GM12878 (cell line): ENCODE results near the gene GSK3A. TPM values are rescaled to one million over a fixed set of nuclear protein-coding genes. Genes with fewer than 3 reads are reported as not detected.

ENCODE experiments used
- BACH1 ChIP-seq: fragments of 450-650 bp; IDR thresholded peaks from 2 replicates; pipeline ENCODE4 v1.6.1; 2017; ENCODE audit warnings: mild to moderate bottlenecking, borderline replicate concordance
- CHD1 ChIP-seq: IDR thresholded peaks from 2 replicates; pipeline ENCODE4 v1.6.1; 2012; ENCODE audit warnings: low read depth, low read length, improper control_type of control experiment
- CHD4 ChIP-seq: fragments of 200-600 bp; sonication (generic); IDR thresholded peaks from 2 replicates; pipeline ENCODE4 v1.6.1; 2016; ENCODE audit warnings: mild to moderate bottlenecking
- E4F1 ChIP-seq: fragments of 450-650 bp; IDR thresholded peaks from 2 replicates; pipeline ENCODE4 v1.6.1; 2018; ENCODE audit warnings: borderline replicate concordance, mild to moderate bottlenecking; ENCODE audit not compliant: partially characterized antibody
- MTA2 ChIP-seq: fragments of 450-650 bp; IDR thresholded peaks from 2 replicates; pipeline ENCODE4 v1.6.1; 2016; ENCODE audit warnings: low read depth, mild to moderate bottlenecking, moderate library complexity
- PAX5 ChIP-seq: IDR thresholded peaks from 2 replicates; pipeline ENCODE4 v1.6.1; 2011; ENCODE audit warnings: low read depth, low read length, borderline replicate concordance
- POLR2A ChIP-seq: IDR thresholded peaks from 2 replicates; pipeline ENCODE4 v1.6.1; 2011; ENCODE audit warnings: low read depth, mild to moderate bottlenecking, low read length
- POLR2AphosphoS5 ChIP-seq: IDR thresholded peaks from 2 replicates; pipeline ENCODE4 v1.6.1; 2011; ENCODE audit warnings: mild to moderate bottlenecking, low read length, inconsistent platforms
- SMARCA5 ChIP-seq: fragments of 450-650 bp; IDR thresholded peaks from 2 replicates; pipeline ENCODE4 v1.6.1; 2017; ENCODE audit warnings: mild to moderate bottlenecking
- SPI1 ChIP-seq: IDR thresholded peaks from 2 replicates; pipeline ENCODE4 v1.6.1; 2011; ENCODE audit warnings: low read depth, mild to moderate bottlenecking, low read length, moderate library complexity, borderline replicate concordance; ENCODE audit not compliant: insufficient read depth
- WRNIP1 ChIP-seq: IDR thresholded peaks from 2 replicates; pipeline ENCODE4 v1.6.1; 2011; ENCODE audit warnings: low read depth, low read length, improper control_type of control experiment, borderline replicate concordance
- ZBTB40 ChIP-seq: fragments of 450-650 bp; IDR thresholded peaks from 2 replicates; pipeline ENCODE4 v1.6.1; 2016; ENCODE audit warnings: mild to moderate bottlenecking, moderate library complexity, borderline replicate concordance
- ZNF24 ChIP-seq: fragments of 450-650 bp; IDR thresholded peaks from 2 replicates; pipeline ENCODE4 v1.6.1; 2017; ENCODE audit warnings: antibody characterized with exemption, mild to moderate bottlenecking
- ZNF622 ChIP-seq: fragments of 450-650 bp; IDR thresholded peaks from 2 replicates; pipeline ENCODE4 v1.6.1; 2017; ENCODE audit warnings: mild to moderate bottlenecking, inconsistent platforms
- polyA plus RNA-seq, 11 experiments: library from polyadenylated mRNA; depleted of rRNA in 4 of 11; unstranded in 6 of 11; stranded (reverse) in 5 of 11; fragments of >200 nt; fragmentation: Nextera tagmentation in 4 of 11; fragmentation: Illumina TruSeq in 1 of 11; extraction: Ambion mirVana in 4 of 11; extraction: Trizol in 1 of 11; gene quantifications; 1 replicate in 1 of 11; 2 replicates in 10 of 11; pipeline versions ENCODE4 v1.2.1 to v1.2.3, GENCODE V29; 2011 to 2016; ENCODE audit warnings: inconsistent platforms in 2 of 11, missing spikeins in 2 of 11, low read depth in 1 of 11
- total RNA-seq, 4 experiments: library from RNA; depleted of rRNA in 3 of 4; stranded (reverse); fragments of >200 nt in 3 of 4; fragmentation: Illumina TruSeq in 1 of 4; extraction: Trizol in 1 of 4; gene quantifications; 2 replicates each; pipeline versions ENCODE4 v1.2.1 to v1.2.3, GENCODE V29; 2013 to 2021
- TF ChIP-seq, protein P1 (sequence below), 3 experiments: IDR thresholded peaks in 2 of 3; conservative IDR thresholded peaks in 1 of 3; 2 replicates each; pipeline ENCODE4 v1.5.1; 2011; ENCODE audit warnings: low read depth in 3 of 3, low read length in 3 of 3, mild to moderate bottlenecking in 3 of 3, control low read depth in 2 of 3, moderate library complexity in 2 of 3, inconsistent platforms in 1 of 3, mixed read lengths in 1 of 3; ENCODE audit not compliant: control insufficient read depth in 2 of 3, insufficient read depth in 1 of 3; ENCODE audit errors: extremely low read depth in 1 of 3
- TF ChIP-seq, protein P2 (sequence below): IDR thresholded peaks from 2 replicates; pipeline ENCODE4 v1.6.1; 2011; ENCODE audit warnings: low read depth, mild to moderate bottlenecking, low read length, moderate library complexity, borderline replicate concordance; ENCODE audit errors: extremely low read depth
- TF ChIP-seq, protein P3 (sequence below): fragments of 450-650 bp; IDR thresholded peaks from 2 replicates; pipeline ENCODE4 v1.6.1; 2016; ENCODE audit warnings: mild to moderate bottlenecking

The GSK3A gene
- total and polyA plus RNA-seq, 10 of the 15 experiments (the other 5 are each of a cell fraction or from before 2014, with no cell fraction given), result 1.00 to 47.9 (median 15.2) TPM

- TF ChIP-seq, protein P1, sequence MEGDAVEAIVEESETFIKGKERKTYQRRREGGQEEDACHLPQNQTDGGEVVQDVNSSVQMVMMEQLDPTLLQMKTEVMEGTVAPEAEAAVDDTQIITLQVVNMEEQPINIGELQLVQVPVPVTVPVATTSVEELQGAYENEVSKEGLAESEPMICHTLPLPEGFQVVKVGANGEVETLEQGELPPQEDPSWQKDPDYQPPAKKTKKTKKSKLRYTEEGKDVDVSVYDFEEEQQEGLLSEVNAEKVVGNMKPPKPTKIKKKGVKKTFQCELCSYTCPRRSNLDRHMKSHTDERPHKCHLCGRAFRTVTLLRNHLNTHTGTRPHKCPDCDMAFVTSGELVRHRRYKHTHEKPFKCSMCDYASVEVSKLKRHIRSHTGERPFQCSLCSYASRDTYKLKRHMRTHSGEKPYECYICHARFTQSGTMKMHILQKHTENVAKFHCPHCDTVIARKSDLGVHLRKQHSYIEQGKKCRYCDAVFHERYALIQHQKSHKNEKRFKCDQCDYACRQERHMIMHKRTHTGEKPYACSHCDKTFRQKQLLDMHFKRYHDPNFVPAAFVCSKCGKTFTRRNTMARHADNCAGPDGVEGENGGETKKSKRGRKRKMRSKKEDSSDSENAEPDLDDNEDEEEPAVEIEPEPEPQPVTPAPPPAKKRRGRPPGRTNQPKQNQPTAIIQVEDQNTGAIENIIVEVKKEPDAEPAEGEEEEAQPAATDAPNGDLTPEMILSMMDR (IDR thresholded peaks at IDR 0.05 in 2 of 3, conservative IDR thresholded peaks at IDR 0.05 in 1 of 3; ENCODE audit: control insufficient read depth in 2 of 3, extremely low read depth in 1 of 3, insufficient read depth in 1 of 3, low read depth in 3 of 3, low read length in 3 of 3), result no peak
- TF ChIP-seq ZNF622 (no peak), ZNF24 (no peak), POLR2A (peak; percentile 54), BACH1 (peak; percentile 48; the same call in 1 of the 2 replicates), SMARCA5 (peak; percentile 91), ZBTB40 (no peak), CHD1 (no peak), PAX5 (peak; percentile 26; the same call in 1 of the 2 replicates), MTA2 (peak; percentile 61; the same call in 1 of the 2 replicates), E4F1 (peak; percentile 30), POLR2AphosphoS5 (peak; percentile 77), SPI1 (peak; percentile 98), CHD4 (no peak), WRNIP1 (0 out of 2 replicates have a peak, but pooled peaks have one; percentile 45)
- TF ChIP-seq, protein P2, sequence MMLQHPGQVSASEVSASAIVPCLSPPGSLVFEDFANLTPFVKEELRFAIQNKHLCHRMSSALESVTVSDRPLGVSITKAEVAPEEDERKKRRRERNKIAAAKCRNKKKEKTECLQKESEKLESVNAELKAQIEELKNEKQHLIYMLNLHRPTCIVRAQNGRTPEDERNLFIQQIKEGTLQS, result no peak
- TF ChIP-seq, protein P3, sequence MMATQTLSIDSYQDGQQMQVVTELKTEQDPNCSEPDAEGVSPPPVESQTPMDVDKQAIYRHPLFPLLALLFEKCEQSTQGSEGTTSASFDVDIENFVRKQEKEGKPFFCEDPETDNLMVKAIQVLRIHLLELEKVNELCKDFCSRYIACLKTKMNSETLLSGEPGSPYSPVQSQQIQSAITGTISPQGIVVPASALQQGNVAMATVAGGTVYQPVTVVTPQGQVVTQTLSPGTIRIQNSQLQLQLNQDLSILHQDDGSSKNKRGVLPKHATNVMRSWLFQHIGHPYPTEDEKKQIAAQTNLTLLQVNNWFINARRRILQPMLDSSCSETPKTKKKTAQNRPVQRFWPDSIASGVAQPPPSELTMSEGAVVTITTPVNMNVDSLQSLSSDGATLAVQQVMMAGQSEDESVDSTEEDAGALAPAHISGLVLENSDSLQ, result peak; percentile 26; the same call in 1 of the 2 replicates
Measured at GRCh38 chr19:42201489-42202289, 40.7 kb downstream of the GSK3A start (continued).
